K562 (cell line): ENCODE data around the gene SMC1A. TPM values are rescaled to one million over a fixed set of nuclear protein-coding genes. Genes with fewer than 3 reads are reported as not detected.

Experiments used
- CBFA2T3 ChIP-seq: fragments of 450-650 bp; IDR thresholded peaks from 2 replicates; pipeline ENCODE4 v1.6.1; 2017
- CBFB ChIP-seq: sonication (generic); formaldehyde crosslinking; IDR thresholded peaks from 2 replicates; pipeline ENCODE4 v1.4.0; 2020; ENCODE audit warnings: mild to moderate bottlenecking, missing genetic modification reagents
- CBX8 ChIP-seq: fragments of 200-600 bp; sonication (generic); IDR thresholded peaks from 2 replicates; pipeline ENCODE4 v1.6.1; 2012; ENCODE audit warnings: borderline replicate concordance, mixed run types, low read depth, mild to moderate bottlenecking, moderate library complexity, mixed read lengths, low read length, control low read depth, inconsistent platforms; ENCODE audit not compliant: poor library complexity, severe bottlenecking; ENCODE audit errors: extremely low read depth
- CHAMP1 ChIP-seq: fragments of 450-650 bp; IDR thresholded peaks from 2 replicates; pipeline ENCODE4 v1.6.1; 2016; ENCODE audit warnings: mild to moderate bottlenecking
- ETV1 ChIP-seq: fragments of 450-650 bp; conservative IDR thresholded peaks from 2 replicates; pipeline ENCODE4 v1.6.1; 2016; ENCODE audit warnings: missing genetic modification characterization, control low read depth, low read depth, missing compliant biosample characterization
- GTF2F1 ChIP-seq: IDR thresholded peaks from 2 replicates; pipeline ENCODE4 v1.6.1; 2011; ENCODE audit warnings: low read depth, low read length, improper control_type of control experiment
- HDGF ChIP-seq: fragments of 450-650 bp; IDR thresholded peaks from 2 replicates; pipeline ENCODE4 v1.6.1; 2016
- IRF2 ChIP-seq: sonication (generic); formaldehyde crosslinking; IDR thresholded peaks from 2 replicates; pipeline ENCODE4 v1.8.1; 2022; ENCODE audit warnings: mild to moderate bottlenecking, missing genetic modification reagents
- PTTG1 ChIP-seq: fragments of 450-650 bp; IDR thresholded peaks from 2 replicates; pipeline ENCODE4 v1.6.1; 2016; ENCODE audit warnings: low read depth, mild to moderate bottlenecking, missing genetic modification characterization, missing compliant biosample characterization
- PURB ChIP-seq: sonication (generic); formaldehyde crosslinking; IDR thresholded peaks from 2 replicates; pipeline ENCODE4 v1.9.0; 2021; ENCODE audit warnings: low read depth, mild to moderate bottlenecking, missing genetic modification reagents
- SMAD1 ChIP-seq: fragments of 150-350 bp; IDR thresholded peaks from 2 replicates; pipeline ENCODE4 v1.6.1; 2014; ENCODE audit warnings: low read length, low read depth; ENCODE audit not compliant: partially characterized antibody
- SP2 ChIP-seq: IDR thresholded peaks from 2 replicates; pipeline ENCODE4 v1.6.1; 2011; ENCODE audit warnings: mild to moderate bottlenecking, low read depth, low read length, moderate library complexity; ENCODE audit not compliant: poor library complexity, severe bottlenecking; ENCODE audit errors: extremely low read depth
- STAT6 ChIP-seq: sonication (generic); formaldehyde crosslinking; IDR thresholded peaks from 2 replicates; pipeline ENCODE4 v1.8.1; 2023; ENCODE audit warnings: mild to moderate bottlenecking, missing genetic modification reagents
- TAF9B ChIP-seq: fragments of 450-650 bp; IDR thresholded peaks from 2 replicates; pipeline ENCODE4 v1.6.1; 2018; ENCODE audit warnings: mild to moderate bottlenecking; ENCODE audit not compliant: partially characterized antibody
- XRCC4 ChIP-seq: IDR thresholded peaks from one replicate; pipeline ENCODE4 v1.6.1; 2011; ENCODE audit not compliant: insufficient read depth, insufficient read length; ENCODE audit errors: extremely low read depth
- ZNF134 ChIP-seq: fragments of 250-450 bp; sonication (Bioruptor Pico); conservative IDR thresholded peaks from 2 replicates; pipeline ENCODE4 v1.4.0; 2020
- ZNF224 ChIP-seq: sonication (generic); formaldehyde crosslinking; IDR thresholded peaks from 2 replicates; pipeline ENCODE4 v1.8.0; 2022; ENCODE audit warnings: mild to moderate bottlenecking, missing genetic modification reagents
- ZNF253 ChIP-seq: fragments of 250-450 bp; sonication (Bioruptor Pico); conservative IDR thresholded peaks from 2 replicates; pipeline ENCODE4 v1.6.1; 2021; ENCODE audit warnings: mild to moderate bottlenecking
- ZNF316 ChIP-seq: fragments of 450-650 bp; IDR thresholded peaks from 2 replicates; pipeline ENCODE4 v1.6.1; 2016
- ZNF436 ChIP-seq: fragments of 250-450, 450-650 bp; sonication (Bioruptor Pico); formaldehyde crosslinking; IDR thresholded peaks from 2 replicates; pipeline ENCODE4 v1.7.0; 2020; ENCODE audit warnings: mild to moderate bottlenecking
- ZNF561 ChIP-seq: fragments of 450-650 bp; formaldehyde crosslinking; conservative IDR thresholded peaks from 2 replicates; pipeline ENCODE4 v1.4.0; 2020; ENCODE audit warnings: mild to moderate bottlenecking, moderate library complexity
- ZNF764 ChIP-seq: fragments of 250-450 bp; sonication (Bioruptor Pico); IDR thresholded peaks from 2 replicates; pipeline ENCODE4 v1.4.0; 2020; ENCODE audit warnings: low read depth, mild to moderate bottlenecking, moderate library complexity
- ZNF778 ChIP-seq: fragments of 450-650 bp; formaldehyde crosslinking; IDR thresholded peaks from 2 replicates; pipeline ENCODE4 v1.4.0; 2020; ENCODE audit warnings: mild to moderate bottlenecking, moderate library complexity
- polyA plus RNA-seq, 8 experiments: library from polyadenylated mRNA; depleted of rRNA in 4 of 8; stranded (reverse) in 5 of 8; unstranded in 3 of 8; fragments of >200 nt; fragmentation: Nextera tagmentation in 2 of 8; fragmentation: Illumina TruSeq in 1 of 8; extraction: Ambion mirVana in 2 of 8; extraction: Trizol in 1 of 8; gene quantifications; 2 replicates each; pipeline versions ENCODE4 v1.2.1 to v1.2.3, GENCODE V29; 2011 to 2014; ENCODE audit warnings: inconsistent platforms in 1 of 8, missing spikeins in 1 of 8
- total RNA-seq, 7 experiments: library from RNA; depleted of rRNA in 6 of 7; stranded (reverse); fragments of >200 nt in 6 of 7; fragmentation: Illumina TruSeq in 2 of 7; extraction: Trizol in 2 of 7; gene quantifications; 2 replicates each; pipeline versions ENCODE4 v1.2.1 to v1.2.3, GENCODE V29; 2011 to 2021; ENCODE audit warnings: low replicate concordance in 1 of 7
- TF ChIP-seq, protein P1 (sequence below): fragments of 450-650 bp; IDR thresholded peaks from 2 replicates; pipeline ENCODE4 v1.6.1; 2018; ENCODE audit warnings: mild to moderate bottlenecking, low read depth; ENCODE audit not compliant: partially characterized antibody

The SMC1A gene
- total and polyA plus RNA-seq, 9 of the 15 experiments (the other 6 are each of a cell fraction or from before 2014, with no cell fraction given) = 28.5 to 126 (median 71.2) TPM

- 0 out of 2 replicates have a peak, but pooled peaks have one; percentile 16 for TF ChIP-seq CHAMP1
- no peak for TF ChIP-seq CBFB
- peak; percentile 39 for TF ChIP-seq TAF9B
- no peak for TF ChIP-seq ETV1 (tag)
- TF ChIP-seq, protein P1, sequence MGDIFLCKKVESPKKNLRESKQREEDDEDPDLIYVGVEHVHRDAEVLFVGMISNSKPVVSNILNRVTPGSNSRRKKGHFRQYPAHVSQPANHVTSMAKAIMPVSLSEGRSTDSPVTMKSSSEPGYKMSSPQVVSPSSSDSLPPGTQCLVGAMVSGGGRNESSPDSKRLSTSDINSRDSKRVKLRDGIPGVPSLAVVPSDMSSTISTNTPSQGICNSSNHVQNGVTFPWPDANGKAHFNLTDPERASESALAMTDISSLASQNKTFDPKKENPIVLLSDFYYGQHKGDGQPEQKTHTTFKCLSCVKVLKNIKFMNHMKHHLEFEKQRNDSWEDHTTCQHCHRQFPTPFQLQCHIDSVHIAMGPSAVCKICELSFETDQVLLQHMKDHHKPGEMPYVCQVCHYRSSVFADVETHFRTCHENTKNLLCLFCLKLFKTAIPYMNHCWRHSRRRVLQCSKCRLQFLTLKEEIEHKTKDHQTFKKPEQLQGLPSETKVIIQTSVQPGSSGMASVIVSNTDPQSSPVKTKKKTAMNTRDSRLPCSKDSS = no peak
- TF ChIP-seq ZNF778 = no peak
- no peak for TF ChIP-seq IRF2 (CRISPR knock-in tag)
- TF ChIP-seq SMAD1 = peak; percentile 11
- no peak for TF ChIP-seq ZNF764 (CRISPR knock-in tag)
- no peak for TF ChIP-seq SP2
- peak; percentile 52; the same call in 1 of the 2 replicates for TF ChIP-seq HDGF
- no peak for TF ChIP-seq ZNF134
- TF ChIP-seq ZNF224 (CRISPR knock-in tag) = no peak
- TF ChIP-seq STAT6 (CRISPR knock-in tag) = no peak
- no peak for TF ChIP-seq ZNF253 (CRISPR knock-in tag)
- peak; percentile 88 for TF ChIP-seq ZNF316
- peak; percentile 81 for TF ChIP-seq CBFA2T3
- TF ChIP-seq GTF2F1 = no peak
- no peak for TF ChIP-seq XRCC4
- no peak for TF ChIP-seq CBX8
- TF ChIP-seq PTTG1 (tag) = no peak
- no peak for TF ChIP-seq PURB
- no peak for TF ChIP-seq ZNF561 (CRISPR knock-in tag)
- TF ChIP-seq ZNF436 (CRISPR knock-in tag) = no peak
Observed at GRCh38 chrX:53374222-53374820, 48.1 kb downstream of the SMC1A start (continued).
